Heart right ventricle (tissue), 16 donors: Measurements from ENCODE around the gene QRFP. TPM values are rescaled to one million over a fixed set of nuclear protein-coding genes. Genes with fewer than 3 reads are reported as not detected.

Experiments used
- ATAC-seq, 8 donors: fragments of 200-7000 bp; cut with Tn5 transposase; one replicate each; pipeline ENCODE4 v1.9.1; 2020; ENCODE audit warnings: mild to moderate bottlenecking in 8 of 8, moderate library complexity in 8 of 8, moderate number of reproducible peaks in 1 of 8
- DNase-seq, 2 donors: peaks; one replicate each; pipeline ENCODE4 v3.0.0-alpha.2; 2020
- H3K27ac ChIP-seq, 10 donors: fragments of 200-600 bp; sonication (generic) in 2 of 10; one replicate each; pipeline versions ENCODE4 v1.5.0 to v1.8.0; 2020 to 2022; ENCODE audit warnings: mild to moderate bottlenecking in 3 of 10
- H3K27me3 ChIP-seq, 7 donors: fragments of 200-600 bp; one replicate each; pipeline ENCODE4 v1.8.0; 2021 to 2022; ENCODE audit warnings: mild to moderate bottlenecking in 2 of 7
- H3K36me3 ChIP-seq, 9 donors: fragments of 200-600 bp; sonication (generic) in 1 of 9; one replicate each; pipeline versions ENCODE4 v1.5.0 to v1.8.0; 2020 to 2022; ENCODE audit warnings: mild to moderate bottlenecking in 2 of 9
- H3K4me1 ChIP-seq, 9 donors: fragments of 200-600 bp; sonication (generic) in 1 of 9; one replicate each; pipeline versions ENCODE4 v1.5.0 to v1.8.0; 2020 to 2022; ENCODE audit warnings: mild to moderate bottlenecking in 4 of 9
- H3K4me3 ChIP-seq, 10 donors: fragments of 200-600 bp; sonication (generic) in 2 of 10; one replicate each; pipeline versions ENCODE4 v1.5.0 to v1.8.0; 2020 to 2022; ENCODE audit warnings: mild to moderate bottlenecking in 7 of 10, moderate library complexity in 2 of 10
- H3K9me3 ChIP-seq, 11 donors: fragments of 200-600 bp in 10 of 11; sonication (generic) in 2 of 11; one replicate each; pipeline versions ENCODE4 v1.5.0 to v1.8.0; 2013 to 2022; ENCODE audit warnings: mild to moderate bottlenecking in 2 of 11, control low read depth in 1 of 11, moderate library complexity in 1 of 11
- WGBS, 2 donors: extraction: QIAGEN DNeasy Blood & Tissue Kit; methylation state at CpG; one replicate each; pipeline ENCODE4 v1.1.7; 2013; ENCODE audit warnings: inconsistent platforms in 1 of 2; 5-methylcytosine and 5-hydroxymethylcytosine counted together
- intact Hi-C, 10 donors: fragments of 100-400 bp; cut with DNase I; formaldehyde crosslinking; loops; one replicate each; pipeline versions ENCODE4 v1.11.1 to v1.14.2; 2022
- polyA plus RNA-seq, 2 donors: library from polyadenylated mRNA; stranded (reverse); fragments of 200-250 nt; gene quantifications; one replicate each; pipeline ENCODE4 v1.2.3, GENCODE V29; 2013
- total RNA-seq, 10 donors: library from RNA; stranded (reverse); fragmentation: NEBNext Ultra II Directional in 3 of 10; extraction: Animal tissue kit (Norgen Biotek cat#: 25700) in 3 of 10; gene quantifications; one replicate each; pipeline versions ENCODE4 v1.2.1 to v1.2.4, GENCODE V29; 2021 to 2023
- TF ChIP-seq, protein P1 (sequence below), 9 donors: fragments of 200-600 bp; sonication (generic) in 2 of 9; IDR thresholded peaks; one replicate each; pipeline versions ENCODE4 v1.5.0 to v1.8.0; 2021 to 2022; ENCODE audit warnings: antibody characterized with exemption in 9 of 9, mild to moderate bottlenecking in 5 of 9, moderate library complexity in 1 of 9
- donor health status: Arrhythmogenic right ventricular cardiomyopathy.
- donor health status: ischemic (EF 13 %, LVEDD 7.1; RV severe dilation, severe dysfunction).
- donor health status: healthy with polysubstance abuse.
- donor health status: DM: no; HTN: yes; CAD: no.
- donor health status: DM: no; HTN: no; CAD: no.
- donor health status: ischemic (EF 25% LVEDD 6.9; RV normal size, moderate dysfunction).
- donor health status: ischemic (EF 25% LVEDD 5.7; RV mildly dilated, moderate dysfunction).
- donor health status: healthy.
- donor health status: DM: yes; HTN: yes; CAD: no.
- donor health status: Ischemic cardiomyopathy.
- donor health status: ischemic (EF 35%, LVEDD 5.7; RV mildly dilated, moderate dysfunction).
- donor health status: nonischemic (EF 11% LVEDD 7.7; RV severe dilation, severe dysfunction).
- donor health status: DM: yes; HTN: yes; CAD: no.
- donor health status: PGD.
- donor health status: ischemic (EF 29% LVEDD 5.4; RV normal size, mild dysfunction).
- donor health status: nonischemic (EF 23%, LVEDD 6.1; RV moderate dilation, normal function).

QRFP gene
- total and polyA plus RNA-seq, 12 donors, result 0.06 TPM; not detected in 11

DNA sequence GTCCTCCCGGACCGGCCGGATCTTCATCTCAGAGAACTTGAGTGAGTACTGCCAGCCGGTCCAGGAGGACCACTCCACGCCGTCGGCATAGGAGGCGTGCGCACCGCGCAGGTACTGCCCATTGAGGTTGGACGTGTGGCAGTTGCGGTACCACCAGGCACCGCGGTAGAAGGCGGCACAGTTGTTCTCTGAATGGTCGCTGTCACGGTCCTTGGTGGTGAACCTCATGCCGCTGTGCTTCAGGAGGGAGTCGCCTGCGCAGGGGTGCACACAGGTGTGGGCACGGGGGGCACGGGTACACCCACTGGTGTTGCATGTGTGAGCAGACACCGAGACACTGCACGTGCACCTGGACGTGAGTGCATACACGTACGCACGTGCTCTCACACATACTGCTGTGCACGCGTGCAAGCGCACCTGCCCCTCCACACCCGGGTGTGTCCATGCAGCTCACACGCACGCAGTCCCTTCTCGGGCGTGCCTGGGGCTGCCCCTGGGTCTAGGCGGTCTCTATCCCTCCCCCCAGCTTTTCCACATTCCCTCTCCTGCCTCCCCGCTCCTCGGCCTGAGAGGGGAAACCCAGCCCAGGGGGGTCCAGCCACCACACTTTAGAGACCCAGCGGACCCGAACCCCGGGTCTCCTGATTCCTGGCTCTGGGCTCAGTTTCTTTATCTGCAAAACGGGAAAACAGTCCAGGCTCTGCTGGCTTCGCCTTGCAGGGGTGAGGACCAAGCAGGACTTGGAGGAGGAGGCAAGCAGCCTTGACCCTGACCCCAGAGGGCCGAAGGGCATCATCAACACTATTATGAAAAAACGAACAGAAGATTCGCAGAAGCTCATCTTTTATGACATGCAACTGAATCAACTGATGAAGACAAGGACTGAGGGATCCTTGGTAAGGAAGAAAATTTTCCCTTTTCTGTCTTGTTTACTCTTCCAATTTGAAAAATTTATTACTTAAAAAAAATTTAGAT is 7.7 kb upstream of the QRFP start:
- DNase-seq, result no peak
- H3K27me3 ChIP-seq, result peaks cover 0 to 44% (median 28%) of the 10 kb centered on the region in 7 donors
- intact Hi-C loops, result no loop called here

GRCh38 chr9:130903194-130904069 is 6.8 kb upstream of the QRFP start:
- intact Hi-C loops, result no loop called here
- Histone ChIP-seq H3K27me3 (peaks cover 0 to 44% (median 33%) of the 10 kb centered on the region in 7 donors), H3K36me3 (no peaks in the 10 kb centered on the region), H3K9me3 (no peaks in the 10 kb centered on the region), H3K27ac (no peak overlapping the region), H3K4me1 (no peaks in the 10 kb centered on the region), H3K4me3 (no peak overlapping the region)
- TF ChIP-seq, protein P1, sequence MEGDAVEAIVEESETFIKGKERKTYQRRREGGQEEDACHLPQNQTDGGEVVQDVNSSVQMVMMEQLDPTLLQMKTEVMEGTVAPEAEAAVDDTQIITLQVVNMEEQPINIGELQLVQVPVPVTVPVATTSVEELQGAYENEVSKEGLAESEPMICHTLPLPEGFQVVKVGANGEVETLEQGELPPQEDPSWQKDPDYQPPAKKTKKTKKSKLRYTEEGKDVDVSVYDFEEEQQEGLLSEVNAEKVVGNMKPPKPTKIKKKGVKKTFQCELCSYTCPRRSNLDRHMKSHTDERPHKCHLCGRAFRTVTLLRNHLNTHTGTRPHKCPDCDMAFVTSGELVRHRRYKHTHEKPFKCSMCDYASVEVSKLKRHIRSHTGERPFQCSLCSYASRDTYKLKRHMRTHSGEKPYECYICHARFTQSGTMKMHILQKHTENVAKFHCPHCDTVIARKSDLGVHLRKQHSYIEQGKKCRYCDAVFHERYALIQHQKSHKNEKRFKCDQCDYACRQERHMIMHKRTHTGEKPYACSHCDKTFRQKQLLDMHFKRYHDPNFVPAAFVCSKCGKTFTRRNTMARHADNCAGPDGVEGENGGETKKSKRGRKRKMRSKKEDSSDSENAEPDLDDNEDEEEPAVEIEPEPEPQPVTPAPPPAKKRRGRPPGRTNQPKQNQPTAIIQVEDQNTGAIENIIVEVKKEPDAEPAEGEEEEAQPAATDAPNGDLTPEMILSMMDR (IDR thresholded peaks at IDR 0.05), result no peak
- no peak for ATAC-seq
- 71 to 72% methylated on average over 25 of the region's 25 CpGs for WGBS, 2 donors
- DNase-seq, result no peak

More for the DNA sequence above, 7.7 kb upstream of the QRFP start:
- Histone ChIP-seq H3K4me1 (no peaks in the 10 kb centered on the region), H3K9me3 (no peaks in the 10 kb centered on the region), H3K4me3 (no peak overlapping the region), H3K27ac (no peak overlapping the region), H3K36me3 (no peaks in the 10 kb centered on the region)
- no peak for ATAC-seq
- 90 to 91% methylated on average over 48 of the region's 48 CpGs for WGBS, 2 donors
- TF ChIP-seq, protein P1 (IDR thresholded peaks at IDR 0.05), result no peak

- Histone ChIP-seq H3K9me3 (no peaks in the 10 kb centered on the region), H3K27me3 (peaks cover 0 to 53% (median 40%) of the 10 kb centered on the region in 7 donors), H3K27ac (no peak overlapping the region), H3K4me1 (no peaks in the 10 kb centered on the region), H3K4me3 (no peak overlapping the region), H3K36me3 (no peaks in the 10 kb centered on the region)
- intact Hi-C loops, result no loop called here
- DNase-seq, result no peak
- TF ChIP-seq, protein P1 (IDR thresholded peaks at IDR 0.05), result no peak
- 80 to 83% methylated on average over 27 of the region's 27 CpGs for WGBS, 2 donors
- ATAC-seq, result peak in 1 of 8 donors; percentile 5
These were observed 5.9 kb upstream of the QRFP start for GRCh38 chr9:130902204-130903185.
